AG04449 (cell line): ENCODE results near the gene DLGAP1.
"Not testable (repeated sequence)": the region's sequence is repeated elsewhere in the genome, so short reads cannot be mapped to it uniquely, and the experiment has no call there.

ENCODE experiments used
- CTCF ChIA-PET: fragments of 350-600 bp; formaldehyde crosslinking; extraction: SDS; loops from one replicate; lab custom pipeline; 2021; ENCODE audit warnings: antibody characterized with exemption; lab: Yijun Ruan, JAX
- POLR2A ChIA-PET: fragments of 400-600, 350-600 bp; formaldehyde crosslinking; extraction: SDS; loops from one replicate; lab custom pipeline; 2020; ENCODE audit warnings: antibody characterized with exemption, inconsistent platforms; lab: Yijun Ruan, JAX
- DNase-seq: peaks from one replicate; pipeline ENCODE4 v3.0.0-alpha.2; 2010; ENCODE audit warnings: low read depth, low spot score
- H3K4me3 ChIP-seq: 2 replicates; pipeline ENCODE4 v1.5.1; 2011; ENCODE audit warnings: low read depth, mild to moderate bottlenecking, control low read depth, low read length
- TF ChIP-seq, protein P1 (sequence below): IDR thresholded peaks from one replicate; pipeline ENCODE4 v1.5.1; 2011; ENCODE audit warnings: mild to moderate bottlenecking, moderate library complexity, low read length, control low read depth, inconsistent platforms; ENCODE audit not compliant: insufficient read depth; ENCODE audit errors: missing control alignments

DLGAP1 gene

GRCh38 chr18:4060427-4061281 is 394.5 kb downstream of the DLGAP1 start:
- DNase-seq: no peak
- H3K4me3 ChIP-seq: no peak overlapping the region
- POLR2A ChIA-PET: no interaction called here
- TF ChIP-seq, protein P1, sequence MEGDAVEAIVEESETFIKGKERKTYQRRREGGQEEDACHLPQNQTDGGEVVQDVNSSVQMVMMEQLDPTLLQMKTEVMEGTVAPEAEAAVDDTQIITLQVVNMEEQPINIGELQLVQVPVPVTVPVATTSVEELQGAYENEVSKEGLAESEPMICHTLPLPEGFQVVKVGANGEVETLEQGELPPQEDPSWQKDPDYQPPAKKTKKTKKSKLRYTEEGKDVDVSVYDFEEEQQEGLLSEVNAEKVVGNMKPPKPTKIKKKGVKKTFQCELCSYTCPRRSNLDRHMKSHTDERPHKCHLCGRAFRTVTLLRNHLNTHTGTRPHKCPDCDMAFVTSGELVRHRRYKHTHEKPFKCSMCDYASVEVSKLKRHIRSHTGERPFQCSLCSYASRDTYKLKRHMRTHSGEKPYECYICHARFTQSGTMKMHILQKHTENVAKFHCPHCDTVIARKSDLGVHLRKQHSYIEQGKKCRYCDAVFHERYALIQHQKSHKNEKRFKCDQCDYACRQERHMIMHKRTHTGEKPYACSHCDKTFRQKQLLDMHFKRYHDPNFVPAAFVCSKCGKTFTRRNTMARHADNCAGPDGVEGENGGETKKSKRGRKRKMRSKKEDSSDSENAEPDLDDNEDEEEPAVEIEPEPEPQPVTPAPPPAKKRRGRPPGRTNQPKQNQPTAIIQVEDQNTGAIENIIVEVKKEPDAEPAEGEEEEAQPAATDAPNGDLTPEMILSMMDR: no peak
- CTCF ChIA-PET: no interaction called here

GRCh38 chr18:4058179-4058578 is 396.9 kb downstream of the DLGAP1 start:
- ChIA-PET CTCF (no interaction called here), POLR2A (no interaction called here)
- TF ChIP-seq, protein P1: no peak
- no peak for DNase-seq
- H3K4me3 ChIP-seq: no peak overlapping the region

- no peak overlapping the region for H3K4me3 ChIP-seq
- TF ChIP-seq, protein P1: no peak
- DNase-seq: no peak
- POLR2A ChIA-PET: interaction anchor here (0.6 kb wide), 1 partner anchor 8 kb away, joined by 3 read pairs; no protein-coding TSS in a partner anchor
- CTCF ChIA-PET: no interaction called here
Measured at GRCh38 chr18:4040391-4041092, 414.6 kb downstream of the DLGAP1 start.

GRCh38 chr18:4035521-4035920 is 419.6 kb downstream of the DLGAP1 start:
- DNase-seq: no peak
- TF ChIP-seq, protein P1: no peak
- CTCF ChIA-PET: no interaction called here
- H3K4me3 ChIP-seq: no peak overlapping the region
- POLR2A ChIA-PET: no interaction called here

DNA sequence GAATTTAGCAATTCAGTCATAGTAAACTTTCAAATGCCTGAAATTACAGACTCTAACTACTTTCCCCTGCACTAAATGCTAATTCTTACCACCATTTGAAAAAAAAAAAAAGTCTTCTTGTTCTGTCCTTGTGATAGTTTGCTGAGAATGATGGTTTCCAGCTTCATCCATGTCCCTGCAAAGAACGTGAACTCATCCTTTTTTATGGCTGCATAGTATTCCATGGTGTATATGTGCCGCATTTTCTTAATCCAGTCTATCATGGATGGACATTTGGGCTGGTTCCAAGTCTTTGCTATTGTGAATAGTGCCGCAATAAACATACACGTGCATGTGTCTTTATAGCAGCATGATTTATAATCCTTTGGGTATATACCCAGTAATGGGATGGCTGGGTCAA is 420.3 kb downstream of the DLGAP1 start:
- CTCF ChIA-PET, POLR2A ChIA-PET, DNase-seq, H3K4me3 ChIP-seq: not testable (repeated sequence)

DNA sequence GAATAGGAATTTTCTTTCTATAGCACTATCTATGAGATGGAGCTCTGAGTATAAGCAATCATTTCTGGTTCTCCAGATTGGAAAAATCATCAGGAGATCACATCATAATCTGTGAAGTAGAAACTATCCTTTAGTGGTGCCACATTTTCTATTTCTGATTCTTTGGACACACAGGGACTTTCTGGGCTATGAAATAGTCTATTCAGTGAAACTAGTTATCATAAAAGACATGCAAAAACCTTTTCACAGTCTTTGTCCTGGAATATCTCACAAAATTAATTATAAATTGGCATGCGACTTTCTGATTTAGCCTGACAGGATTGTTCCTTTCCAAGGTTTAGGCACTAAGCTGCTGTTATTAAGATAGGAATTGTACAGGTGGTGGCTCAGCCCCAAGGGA is 428.6 kb downstream of the DLGAP1 start:
- DNase-seq: no peak
- POLR2A ChIA-PET: no interaction called here
- no peak overlapping the region for H3K4me3 ChIP-seq
- CTCF ChIA-PET: no interaction called here
- TF ChIP-seq, protein P1: no peak
